ENCODE data around the gene TLNRD1.

TLNRD1 gene

DNA sequence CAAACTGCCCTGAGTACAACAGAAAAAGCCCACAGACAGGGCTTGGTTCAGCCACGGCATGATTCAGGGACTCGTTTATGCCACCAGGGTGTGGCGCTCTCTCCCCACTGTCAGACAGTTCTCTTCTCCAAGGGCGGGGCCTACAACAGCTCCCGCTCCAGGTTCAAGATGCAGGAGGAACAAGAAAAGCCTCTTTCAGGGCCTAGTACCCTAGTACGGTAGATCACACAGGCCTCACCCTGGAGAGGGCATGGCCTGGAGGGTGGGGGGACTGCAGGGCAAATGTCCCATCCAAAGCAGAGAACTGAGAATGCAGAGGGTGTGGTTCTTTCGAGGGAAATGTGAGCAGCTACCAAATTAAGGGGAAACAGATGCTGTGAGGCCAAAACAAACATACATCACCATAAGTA, 23.1 kb upstream of the TLNRD1 start:
- Histone ChIP-seq H3K9ac (ENCODE audit: low read depth in 1 of 2, low read length in 2 of 2) (no peak overlapping the region), H3K36me3 (ENCODE audit: control insufficient read depth in 2 of 2, insufficient read depth in 2 of 2, low read length in 2 of 2) (peaks cover 23 to 28% of the 10 kb centered on the region in 2 donors), H3K27ac (ENCODE audit: low read depth in 2 of 2, low read length in 2 of 2) (no peak overlapping the region)

DNA sequence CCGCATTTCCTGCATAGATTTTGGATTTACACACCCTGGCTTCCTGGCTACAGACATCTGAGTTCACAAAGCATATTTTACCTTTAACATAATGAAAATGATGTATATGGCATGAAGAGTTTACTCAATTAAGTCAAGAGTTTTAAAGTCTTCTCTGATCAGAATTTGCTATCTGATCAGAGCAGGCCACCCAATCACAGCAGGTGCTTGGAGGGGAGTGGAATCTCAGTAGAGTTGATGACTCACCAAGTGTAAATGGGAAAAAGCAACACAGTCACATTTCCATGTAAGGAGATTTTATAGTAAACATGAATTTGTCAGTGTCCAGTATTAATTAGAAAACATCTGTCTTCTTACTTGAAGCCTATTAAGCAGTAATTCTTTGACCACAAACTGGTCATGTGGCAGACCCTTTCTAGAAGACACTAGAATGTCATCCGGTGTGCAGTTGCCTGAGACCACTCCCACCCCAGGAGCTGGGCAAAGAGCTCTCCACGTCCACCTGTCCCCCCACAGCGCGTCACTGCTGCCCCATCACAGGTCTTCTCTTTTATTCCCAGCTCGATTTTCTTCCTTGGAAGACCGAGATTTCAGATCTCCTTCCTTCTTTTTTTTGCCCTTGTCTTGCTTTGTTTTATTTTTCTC, 21.9 kb upstream of the TLNRD1 start:
- Histone ChIP-seq H3K4me3 (ENCODE audit: low read length in 2 of 2) (no peak overlapping the region), H3K27me3 (ENCODE audit: control insufficient read depth in 2 of 2, insufficient read depth in 2 of 2, low read length in 2 of 2) (no peaks in the 10 kb centered on the region), H3K36me3 (ENCODE audit: control insufficient read depth in 2 of 2, insufficient read depth in 2 of 2, low read length in 2 of 2) (peaks cover 23 to 27% of the 10 kb centered on the region in 2 donors), H3K4me1 (ENCODE audit: control insufficient read depth in 2 of 2, insufficient read depth in 2 of 2, low read length in 2 of 2) (peaks cover 0 to 2% of the 10 kb centered on the region in 2 donors), H3K9me3 (ENCODE audit: control insufficient read depth in 2 of 2, low read length in 2 of 2) (no peaks in the 10 kb centered on the region), H3K9ac (ENCODE audit: low read depth in 1 of 2, low read length in 2 of 2) (no peak overlapping the region), H3K27ac (ENCODE audit: low read depth in 2 of 2, low read length in 2 of 2) (no peak overlapping the region)

More for the DNA sequence above, 23.1 kb upstream of the TLNRD1 start:
- peaks cover 0 to 2% of the 10 kb centered on the region in 2 donors for H3K4me1 ChIP-seq (ENCODE audit: control insufficient read depth in 2 of 2, insufficient read depth in 2 of 2, low read length in 2 of 2)
- H3K27me3 ChIP-seq (ENCODE audit: control insufficient read depth in 2 of 2, insufficient read depth in 2 of 2, low read length in 2 of 2) = no peaks in the 10 kb centered on the region
- H3K9me3 ChIP-seq (ENCODE audit: control insufficient read depth in 2 of 2, low read length in 2 of 2) = no peaks in the 10 kb centered on the region
- H3K4me3 ChIP-seq (ENCODE audit: low read length in 2 of 2) = no peak overlapping the region

DNA sequence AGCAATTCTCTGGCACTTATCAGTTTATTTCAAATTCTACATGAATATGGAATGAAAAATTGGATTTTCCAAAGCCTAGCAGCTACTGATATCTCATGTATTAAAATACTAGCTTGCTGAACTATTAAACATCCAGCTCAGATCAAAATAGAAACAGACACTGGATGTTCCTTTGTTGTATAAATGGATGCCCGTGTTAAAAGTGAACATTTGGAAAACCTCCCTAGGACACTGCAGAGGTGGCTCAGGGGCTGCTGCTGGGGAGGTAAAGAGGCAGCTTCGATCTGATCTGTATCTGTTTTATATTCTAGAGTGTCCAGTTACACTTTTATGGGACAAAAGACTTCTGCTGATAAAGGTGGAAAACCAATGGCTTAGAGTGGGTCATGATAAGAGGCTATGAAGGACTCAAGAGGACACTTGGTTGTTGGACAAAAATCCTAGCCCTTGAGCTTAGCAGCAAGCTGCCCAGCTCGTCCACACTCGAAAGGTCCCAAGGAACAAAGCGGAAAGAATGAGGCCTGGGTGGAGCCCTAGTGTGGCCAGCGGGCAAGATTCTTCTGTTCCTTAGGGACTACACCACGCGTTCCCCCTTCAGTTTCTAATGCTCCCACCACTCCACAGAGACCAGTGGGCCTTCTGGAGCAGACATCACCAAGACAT, 21.1 kb upstream of the TLNRD1 start:
- Histone ChIP-seq H3K27me3 (ENCODE audit: control insufficient read depth in 2 of 2, insufficient read depth in 2 of 2, low read length in 2 of 2) (no peaks in the 10 kb centered on the region), H3K9ac (ENCODE audit: low read depth in 1 of 2, low read length in 2 of 2) (no peak overlapping the region), H3K9me3 (ENCODE audit: control insufficient read depth in 2 of 2, low read length in 2 of 2) (no peaks in the 10 kb centered on the region), H3K4me1 (ENCODE audit: control insufficient read depth in 2 of 2, insufficient read depth in 2 of 2, low read length in 2 of 2) (peaks cover 0 to 2% of the 10 kb centered on the region in 2 donors), H3K36me3 (ENCODE audit: control insufficient read depth in 2 of 2, insufficient read depth in 2 of 2, low read length in 2 of 2) (peaks cover 23 to 24% of the 10 kb centered on the region in 2 donors), H3K4me3 (ENCODE audit: low read length in 2 of 2) (no peak overlapping the region), H3K27ac (ENCODE audit: low read depth in 2 of 2, low read length in 2 of 2) (no peak overlapping the region)

DNA sequence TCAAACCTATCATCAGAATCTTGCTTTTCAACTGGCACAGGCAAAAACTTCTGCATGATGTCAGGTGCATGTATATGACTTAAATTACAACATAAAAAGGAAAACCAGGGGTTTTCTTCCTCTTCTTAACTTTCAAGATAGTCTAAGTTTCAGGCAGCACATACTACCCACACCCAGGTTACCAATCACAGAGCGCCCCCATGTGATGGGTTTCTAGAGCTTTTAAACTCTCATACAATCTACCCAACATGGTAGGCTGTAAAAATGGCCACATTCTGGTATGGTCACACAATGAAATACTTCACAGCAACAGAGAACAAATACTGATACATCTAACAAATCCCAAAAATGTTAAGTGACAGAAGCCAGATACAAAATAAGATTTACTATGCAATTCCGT, 18.5 kb upstream of the TLNRD1 start:
- Histone ChIP-seq H3K27ac (ENCODE audit: low read depth in 2 of 2, low read length in 2 of 2) (no peak overlapping the region), H3K9me3 (ENCODE audit: control insufficient read depth in 2 of 2, low read length in 2 of 2) (no peaks in the 10 kb centered on the region), H3K27me3 (ENCODE audit: control insufficient read depth in 2 of 2, insufficient read depth in 2 of 2, low read length in 2 of 2) (no peaks in the 10 kb centered on the region), H3K36me3 (ENCODE audit: control insufficient read depth in 2 of 2, insufficient read depth in 2 of 2, low read length in 2 of 2) (peaks cover 19 to 23% of the 10 kb centered on the region in 2 donors), H3K9ac (ENCODE audit: low read depth in 1 of 2, low read length in 2 of 2) (no peak overlapping the region), H3K4me3 (ENCODE audit: low read length in 2 of 2) (no peak overlapping the region), H3K4me1 (ENCODE audit: control insufficient read depth in 2 of 2, insufficient read depth in 2 of 2, low read length in 2 of 2) (peaks cover 0 to 2% of the 10 kb centered on the region in 2 donors)

DNA sequence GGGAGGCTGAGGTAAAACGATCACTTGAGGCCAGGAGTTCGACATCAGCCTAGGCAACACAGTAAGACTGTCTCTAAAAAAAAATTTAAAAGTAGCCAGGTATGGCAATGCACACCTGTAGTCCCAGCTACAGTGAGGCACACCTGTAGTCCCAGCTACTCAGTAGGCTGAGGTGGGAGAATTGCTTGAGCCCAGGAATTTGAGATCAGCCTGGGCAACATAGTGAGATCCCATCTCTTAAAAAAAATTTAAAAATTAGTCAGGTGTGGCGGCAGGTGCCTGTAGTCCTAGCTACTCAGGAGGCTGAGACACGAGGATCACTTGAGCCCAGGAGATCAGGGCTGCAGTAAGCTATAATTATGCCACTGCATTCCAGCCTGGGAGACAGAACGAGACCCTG, 17.9 kb upstream of the TLNRD1 start:
- Histone ChIP-seq H3K27ac (ENCODE audit: low read depth in 2 of 2, low read length in 2 of 2) (no peak overlapping the region), H3K36me3 (ENCODE audit: control insufficient read depth in 2 of 2, insufficient read depth in 2 of 2, low read length in 2 of 2) (peaks cover 19 to 23% of the 10 kb centered on the region in 2 donors), H3K4me1 (ENCODE audit: control insufficient read depth in 2 of 2, insufficient read depth in 2 of 2, low read length in 2 of 2) (no peaks in the 10 kb centered on the region), H3K9ac (ENCODE audit: low read depth in 1 of 2, low read length in 2 of 2) (no peak overlapping the region), H3K4me3 (ENCODE audit: low read length in 2 of 2) (no peak overlapping the region), H3K9me3 (ENCODE audit: control insufficient read depth in 2 of 2, low read length in 2 of 2) (no peaks in the 10 kb centered on the region), H3K27me3 (ENCODE audit: control insufficient read depth in 2 of 2, insufficient read depth in 2 of 2, low read length in 2 of 2) (no peaks in the 10 kb centered on the region)

DNA sequence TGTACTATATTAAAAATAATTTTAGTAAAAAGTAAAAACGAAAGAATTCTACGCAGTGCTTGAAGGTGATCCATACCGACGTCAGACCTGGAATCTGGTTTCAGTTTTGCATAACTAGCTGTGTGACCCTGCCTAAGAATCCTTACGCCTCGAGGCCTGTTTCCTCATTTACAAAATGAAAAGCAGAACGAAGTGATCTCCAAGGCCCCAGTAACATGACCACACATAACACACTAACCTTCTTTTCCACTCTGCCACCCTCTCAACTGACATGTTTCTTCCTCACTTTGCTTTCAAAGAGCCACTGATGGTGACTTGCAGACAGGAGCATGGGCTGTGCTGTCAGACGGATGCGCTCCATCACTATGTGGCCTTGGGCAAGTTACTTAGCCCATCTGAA, 15.9 kb upstream of the TLNRD1 start:
- no peak overlapping the region for H3K27ac ChIP-seq (ENCODE audit: low read depth in 2 of 2, low read length in 2 of 2)
- peaks cover 10 to 13% of the 10 kb centered on the region in 2 donors for H3K4me1 ChIP-seq (ENCODE audit: control insufficient read depth in 2 of 2, insufficient read depth in 2 of 2, low read length in 2 of 2)
- no peak overlapping the region for H3K4me3 ChIP-seq (ENCODE audit: low read length in 2 of 2)

DNA sequence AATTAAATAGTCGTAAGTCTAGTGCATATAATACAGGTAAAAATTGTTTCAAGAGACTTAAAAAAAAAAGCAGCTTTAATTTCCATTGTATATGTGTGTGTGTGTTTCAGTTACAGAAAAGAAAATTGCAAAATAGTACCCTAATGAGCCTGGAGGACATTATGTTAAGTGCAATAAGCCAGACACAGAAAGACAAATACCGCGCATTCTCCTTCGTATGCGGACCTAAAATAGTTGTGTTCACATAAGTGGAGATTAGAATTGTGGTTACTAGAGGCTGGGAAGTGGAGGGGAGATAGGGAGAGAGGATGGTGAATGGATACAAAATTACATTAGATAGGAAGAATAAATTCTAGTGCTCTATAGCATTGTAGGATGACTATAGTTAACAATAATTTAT, 14.7 kb upstream of the TLNRD1 start:
- H3K4me1 ChIP-seq (ENCODE audit: control insufficient read depth in 2 of 2, insufficient read depth in 2 of 2, low read length in 2 of 2) = peaks cover 18 to 24% of the 10 kb centered on the region in 2 donors
- H3K4me3 ChIP-seq (ENCODE audit: low read length in 2 of 2) = no peak overlapping the region
- no peak overlapping the region for H3K27ac ChIP-seq (ENCODE audit: low read depth in 2 of 2, low read length in 2 of 2)
- H3K36me3 ChIP-seq (ENCODE audit: control insufficient read depth in 2 of 2, insufficient read depth in 2 of 2, low read length in 2 of 2) = peaks cover 4 to 5% of the 10 kb centered on the region in 2 donors
- no peak overlapping the region for H3K9ac ChIP-seq (ENCODE audit: low read depth in 1 of 2, low read length in 2 of 2)
- no peaks in the 10 kb centered on the region for H3K9me3 ChIP-seq (ENCODE audit: control insufficient read depth in 2 of 2, low read length in 2 of 2)
- no peaks in the 10 kb centered on the region for H3K27me3 ChIP-seq (ENCODE audit: control insufficient read depth in 2 of 2, insufficient read depth in 2 of 2, low read length in 2 of 2)

More for the DNA sequence above, 15.9 kb upstream of the TLNRD1 start:
- Histone ChIP-seq H3K27me3 (ENCODE audit: control insufficient read depth in 2 of 2, insufficient read depth in 2 of 2, low read length in 2 of 2) (no peaks in the 10 kb centered on the region), H3K36me3 (ENCODE audit: control insufficient read depth in 2 of 2, insufficient read depth in 2 of 2, low read length in 2 of 2) (peaks cover 10 to 11% of the 10 kb centered on the region in 2 donors), H3K9me3 (ENCODE audit: control insufficient read depth in 2 of 2, low read length in 2 of 2) (no peaks in the 10 kb centered on the region), H3K9ac (ENCODE audit: low read depth in 1 of 2, low read length in 2 of 2) (no peak overlapping the region)

DNA sequence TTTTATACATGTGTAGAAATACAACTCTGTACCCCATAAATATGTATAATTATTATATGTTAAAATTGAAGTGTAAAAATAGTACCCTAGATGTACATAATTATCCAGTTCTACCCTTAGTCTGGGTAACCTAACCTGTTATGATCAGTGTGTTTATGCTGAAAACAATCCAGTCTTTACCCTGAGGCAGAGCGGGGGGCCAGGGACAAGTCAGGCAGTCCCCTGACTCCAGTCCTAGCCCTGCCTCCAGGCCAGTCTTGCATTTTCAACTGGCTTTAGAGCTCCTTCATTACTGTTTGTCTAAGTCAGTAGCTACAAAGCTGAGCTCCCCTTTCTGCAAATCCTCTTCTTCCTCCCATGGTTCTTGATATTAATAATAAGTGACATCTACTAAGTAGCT, 14.2 kb upstream of the TLNRD1 start:
- Histone ChIP-seq H3K27me3 (ENCODE audit: control insufficient read depth in 2 of 2, insufficient read depth in 2 of 2, low read length in 2 of 2) (no peaks in the 10 kb centered on the region), H3K27ac (ENCODE audit: low read depth in 2 of 2, low read length in 2 of 2) (no peak overlapping the region), H3K9me3 (ENCODE audit: control insufficient read depth in 2 of 2, low read length in 2 of 2) (no peaks in the 10 kb centered on the region), H3K4me1 (ENCODE audit: control insufficient read depth in 2 of 2, insufficient read depth in 2 of 2, low read length in 2 of 2) (peaks cover 18 to 29% of the 10 kb centered on the region in 2 donors), H3K36me3 (ENCODE audit: control insufficient read depth in 2 of 2, insufficient read depth in 2 of 2, low read length in 2 of 2) (peaks cover 4 to 5% of the 10 kb centered on the region in 2 donors), H3K9ac (ENCODE audit: low read depth in 1 of 2, low read length in 2 of 2) (no peak overlapping the region), H3K4me3 (ENCODE audit: low read length in 2 of 2) (no peak overlapping the region)

DNA sequence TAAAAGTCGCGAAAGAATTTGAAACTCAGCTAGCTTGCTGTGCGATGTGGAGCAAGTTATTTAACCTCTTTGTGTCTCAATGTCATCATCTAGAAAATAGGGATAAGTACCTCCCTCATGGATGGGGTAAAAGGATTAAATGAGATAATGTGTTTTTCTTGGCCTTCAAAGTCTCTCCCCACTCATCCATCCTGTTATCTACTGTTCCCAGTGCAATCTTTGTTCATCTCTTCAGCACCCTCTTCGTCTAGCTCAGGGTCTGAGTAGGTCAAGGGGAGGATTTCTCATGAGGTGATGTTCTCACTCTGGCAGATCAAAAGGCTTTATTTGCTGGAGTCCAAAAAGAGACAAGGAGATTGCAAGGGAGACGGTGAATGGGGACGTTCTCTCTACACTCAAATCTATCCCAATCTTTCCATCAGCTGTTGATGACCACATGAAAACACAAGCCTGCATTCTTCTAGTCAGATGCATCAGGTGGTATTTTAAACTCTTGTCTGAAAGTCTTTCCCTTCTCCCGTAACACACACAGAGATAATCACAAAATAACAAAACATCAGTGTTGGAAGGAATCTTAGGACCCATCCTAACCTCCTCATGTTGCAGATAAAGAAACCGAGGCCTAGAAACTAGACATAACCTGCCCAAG, 12.5 kb upstream of the TLNRD1 start:
- Histone ChIP-seq H3K4me1 (ENCODE audit: control insufficient read depth in 2 of 2, insufficient read depth in 2 of 2, low read length in 2 of 2) (peaks cover 18 to 29% of the 10 kb centered on the region in 2 donors), H3K9ac (ENCODE audit: low read depth in 1 of 2, low read length in 2 of 2) (peak overlapping the region in 1 of 2 donors; percentile 86), H3K27me3 (ENCODE audit: control insufficient read depth in 2 of 2, insufficient read depth in 2 of 2, low read length in 2 of 2) (no peaks in the 10 kb centered on the region), H3K27ac (ENCODE audit: low read depth in 2 of 2, low read length in 2 of 2) (no peak overlapping the region), H3K36me3 (ENCODE audit: control insufficient read depth in 2 of 2, insufficient read depth in 2 of 2, low read length in 2 of 2) (no peaks in the 10 kb centered on the region), H3K4me3 (ENCODE audit: low read length in 2 of 2) (peak overlapping the region; percentile 93 to 99), H3K9me3 (ENCODE audit: control insufficient read depth in 2 of 2, low read length in 2 of 2) (no peaks in the 10 kb centered on the region)

DNA sequence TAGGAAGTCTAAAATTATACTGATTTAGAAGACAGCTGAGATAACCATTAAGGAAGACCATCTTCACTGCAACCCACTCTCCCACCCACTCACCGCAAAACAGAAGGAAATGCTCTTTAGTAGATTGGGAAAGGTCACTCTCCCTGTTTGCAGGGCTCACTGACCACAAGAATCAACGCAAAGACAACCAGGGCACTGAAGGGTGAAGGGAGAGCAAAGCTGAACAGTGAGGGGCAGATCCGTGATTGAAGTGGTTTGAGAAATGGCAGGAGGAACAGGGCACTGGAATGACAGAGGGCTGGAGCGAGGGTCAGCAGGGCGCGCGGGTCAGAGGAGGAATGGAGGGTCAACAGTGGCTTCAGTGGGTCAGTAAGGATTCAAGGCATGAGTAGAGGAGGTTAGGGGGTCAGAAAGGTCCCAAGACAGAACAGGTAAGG, 11.6 kb upstream of the TLNRD1 start:
- Histone ChIP-seq H3K9me3 (ENCODE audit: control insufficient read depth in 2 of 2, low read length in 2 of 2) (no peaks in the 10 kb centered on the region), H3K27me3 (ENCODE audit: control insufficient read depth in 2 of 2, insufficient read depth in 2 of 2, low read length in 2 of 2) (no peaks in the 10 kb centered on the region), H3K9ac (ENCODE audit: low read depth in 1 of 2, low read length in 2 of 2) (peak overlapping the region; percentile 86 to 96), H3K27ac (ENCODE audit: low read depth in 2 of 2, low read length in 2 of 2) (peak overlapping the region; percentile 87 to 89), H3K4me3 (ENCODE audit: low read length in 2 of 2) (peak overlapping the region; percentile 93 to 99), H3K4me1 (ENCODE audit: control insufficient read depth in 2 of 2, insufficient read depth in 2 of 2, low read length in 2 of 2) (peaks cover 18 to 29% of the 10 kb centered on the region in 2 donors), H3K36me3 (ENCODE audit: control insufficient read depth in 2 of 2, insufficient read depth in 2 of 2, low read length in 2 of 2) (no peaks in the 10 kb centered on the region)
